ENCODE data around the gene FOXA1.

FOXA1 gene

DNA sequence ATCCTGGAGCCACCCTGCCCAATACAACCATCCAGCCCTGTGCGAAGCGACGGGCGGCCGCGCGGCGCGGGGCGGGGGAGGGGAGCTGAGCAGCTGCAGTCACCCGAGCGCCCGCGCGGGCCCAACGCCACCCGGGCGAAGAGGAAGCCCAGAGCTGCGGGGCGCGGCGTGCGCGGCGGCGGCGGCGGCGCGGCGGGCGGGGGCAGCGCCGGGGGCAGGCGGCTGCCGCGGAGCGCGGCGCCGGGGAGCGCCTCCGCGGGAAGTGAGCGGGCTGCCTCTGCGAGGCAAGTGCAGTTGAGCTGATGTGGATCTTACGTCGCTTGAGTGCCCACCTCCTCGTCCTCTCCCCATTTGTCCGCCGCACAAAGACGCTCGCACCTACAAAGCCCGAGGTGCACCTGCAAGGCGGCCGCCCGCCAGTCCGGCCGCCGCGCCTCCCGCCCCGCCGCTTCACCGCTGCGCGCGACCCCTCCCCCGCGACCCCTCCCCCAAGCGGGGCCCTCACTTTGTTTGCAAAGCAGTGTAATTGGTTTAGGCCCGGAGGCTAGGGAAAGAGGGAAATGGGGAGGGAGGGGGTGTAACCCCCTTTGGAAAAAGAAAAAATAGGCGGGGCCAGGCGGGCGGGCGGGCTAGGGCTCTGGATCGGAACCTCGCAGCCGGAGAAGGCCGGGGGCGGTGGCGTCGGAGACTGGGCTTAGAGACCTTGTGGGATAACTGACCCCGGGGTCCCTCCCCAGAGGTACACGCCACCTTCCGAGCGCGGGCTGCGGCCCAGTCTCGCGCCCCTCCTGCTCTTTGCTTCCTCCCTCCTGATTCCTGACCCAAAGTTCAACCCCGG lies at the start of gene FOXA1, which contains the start of gene TTC6:
Gene FOXA1 (minus strand): TSS at position 279 of the 838 bp plus-strand sequence. CDS start 277 bp downstream, at position 2.
Gene TTC6 (plus strand): TSS at position 659 of the 838 bp plus-strand sequence. CDS start 26,436 bp downstream, outside the sequence.
- no peak for DNase-seq (ENCODE audit: low spot score in 2 of 2)
- peaks cover 5% of the 10 kb centered on the region for H3K36me3 Mint-ChIP-seq
- peaks cover 9% of the 10 kb centered on the region for H3K9me3 Mint-ChIP-seq
- peak within 1 kb of the TSS; percentile 48 for H3K4me3 Mint-ChIP-seq
- ATAC-seq = no peak
- peaks cover 15% of the 10 kb centered on the region for H3K4me1 Mint-ChIP-seq
- peak within 1 kb of the TSS; percentile 36 for H3K27ac Mint-ChIP-seq

GRCh38 chr14:37643701-37644100 lies 48.7 kb upstream of the FOXA1 start:
- Mint-ChIP-seq H3K9me3 (peaks cover 5% of the 10 kb centered on the region), H3K27ac (no peak overlapping the region), H3K36me3 (no peaks in the 10 kb centered on the region), H3K4me1 (no peaks in the 10 kb centered on the region), H3K4me3 (no peak overlapping the region)
- DNase-seq (ENCODE audit: low spot score in 2 of 2) (no peak), ATAC-seq (no peak)

GRCh38 chr14:37642125-37642524 lies 47.1 kb upstream of the FOXA1 start:
- H3K27ac Mint-ChIP-seq = no peak overlapping the region
- no peaks in the 10 kb centered on the region for H3K4me1 Mint-ChIP-seq

DNA sequence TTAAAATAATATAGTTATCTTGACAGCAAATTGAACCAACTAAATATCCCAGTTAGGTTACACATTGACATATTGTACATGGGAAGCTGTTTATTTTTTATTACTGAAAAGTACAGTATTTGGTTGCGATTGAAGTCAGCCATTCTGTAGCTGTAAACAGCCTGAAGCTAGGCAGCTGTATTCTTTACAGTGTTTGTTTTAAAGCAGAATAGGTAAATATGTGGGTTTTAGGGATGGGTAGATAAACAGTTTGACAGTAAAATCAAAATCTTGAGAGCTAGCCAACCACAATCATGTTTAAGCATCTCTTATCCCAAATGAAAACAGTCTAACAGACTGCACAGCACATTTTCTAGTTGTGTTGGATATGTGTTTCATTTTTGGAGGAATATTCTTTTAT lies 46.1 kb upstream of the FOXA1 start:
- no peaks in the 10 kb centered on the region for H3K4me1 Mint-ChIP-seq
- no peak overlapping the region for H3K4me3 Mint-ChIP-seq
- ATAC-seq = no peak
- no peak overlapping the region for H3K27ac Mint-ChIP-seq
- DNase-seq (ENCODE audit: low spot score in 2 of 2) = no peak
- no peaks in the 10 kb centered on the region for H3K36me3 Mint-ChIP-seq
- peaks cover 7% of the 10 kb centered on the region for H3K9me3 Mint-ChIP-seq

More at GRCh38 chr14:37642125-37642524, 47.1 kb upstream of the FOXA1 start:
- no peak for DNase-seq (ENCODE audit: low spot score in 2 of 2)
- Mint-ChIP-seq H3K4me3 (no peak overlapping the region), H3K36me3 (no peaks in the 10 kb centered on the region), H3K9me3 (peaks cover 5% of the 10 kb centered on the region)
- ATAC-seq = no peak

DNA sequence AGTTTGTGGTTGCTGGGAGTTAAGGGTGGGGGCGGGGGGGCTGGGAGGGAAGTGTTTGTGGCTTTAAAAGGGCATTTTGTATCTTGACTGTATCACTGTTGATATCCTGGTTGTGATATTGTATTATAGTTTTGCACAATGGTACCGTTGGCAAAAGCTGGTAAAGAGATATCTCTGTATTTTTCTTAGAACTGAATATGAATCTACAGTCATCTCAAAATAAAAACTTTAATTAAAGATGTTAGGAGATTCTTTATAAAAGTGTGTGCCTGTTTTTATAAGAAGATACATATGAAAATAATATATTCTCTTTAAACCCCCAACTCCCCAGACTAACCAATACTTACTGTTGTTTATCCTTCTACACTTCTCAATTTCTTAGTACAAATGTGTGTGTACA lies 43.5 kb upstream of the FOXA1 start:
- Mint-ChIP-seq H3K4me1 (no peaks in the 10 kb centered on the region), H3K36me3 (no peaks in the 10 kb centered on the region), H3K9me3 (peaks cover 12% of the 10 kb centered on the region), H3K4me3 (no peak overlapping the region), H3K27ac (no peak overlapping the region)
- no peak for ATAC-seq
- DNase-seq (ENCODE audit: low spot score in 2 of 2) = no peak

- DNase-seq (ENCODE audit: low spot score in 2 of 2) (no peak), ATAC-seq (no peak)
- H3K9me3 Mint-ChIP-seq = peaks cover 12% of the 10 kb centered on the region
- no peaks in the 10 kb centered on the region for H3K36me3 Mint-ChIP-seq
- H3K4me1 Mint-ChIP-seq = no peaks in the 10 kb centered on the region
- no peak overlapping the region for H3K27ac Mint-ChIP-seq
- H3K4me3 Mint-ChIP-seq = no peak overlapping the region
These were observed 42.3 kb upstream of the FOXA1 start for GRCh38 chr14:37637341-37637740.

DNA sequence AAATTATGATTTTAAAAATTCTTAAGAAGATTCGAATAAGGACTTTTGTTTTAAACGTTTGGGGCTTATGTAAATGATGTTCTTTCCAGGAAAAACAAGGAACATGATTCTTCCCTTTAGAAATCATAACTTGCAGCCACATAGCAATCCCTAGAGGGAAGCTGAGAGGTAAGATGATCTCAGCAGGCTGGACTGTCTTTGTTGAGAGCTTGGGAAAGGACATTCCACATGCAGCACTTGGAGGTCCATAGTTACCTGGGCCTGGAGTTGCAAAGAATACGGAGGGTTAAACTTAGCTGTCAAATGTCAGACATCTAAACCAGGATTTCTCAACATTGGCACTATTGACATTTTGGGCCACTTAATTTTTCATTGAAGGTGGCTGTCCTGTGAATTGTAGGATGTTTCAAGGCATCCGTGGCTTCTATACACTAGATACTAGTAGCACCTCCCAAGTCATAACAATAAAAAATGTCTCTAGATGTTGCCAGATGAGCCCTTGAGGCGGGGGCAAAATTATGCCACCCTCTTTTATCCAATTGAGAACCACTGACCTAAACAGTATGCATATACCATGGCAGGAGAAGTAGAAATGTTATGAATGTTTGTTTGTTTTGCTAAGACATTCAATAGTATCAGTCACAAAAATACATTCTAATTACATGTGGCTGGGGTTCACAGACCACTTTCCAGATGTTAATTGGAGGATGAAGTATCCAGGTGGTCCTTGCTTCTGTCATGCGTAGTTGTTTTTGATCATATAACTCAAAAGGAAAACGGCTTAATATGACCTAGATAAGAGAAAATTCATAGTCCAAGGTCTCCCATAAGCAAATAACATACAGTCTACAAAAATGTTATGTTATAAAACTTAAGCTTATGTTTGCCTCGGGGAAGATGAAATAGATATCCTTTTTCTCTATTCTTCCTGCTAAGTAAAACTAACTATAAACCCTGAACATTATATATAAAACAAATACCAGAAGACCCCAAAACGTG lies 30.8 kb upstream of the FOXA1 start:
- Mint-ChIP-seq H3K36me3 (no peaks in the 10 kb centered on the region), H3K4me1 (no peaks in the 10 kb centered on the region), H3K9me3 (peaks cover 8% of the 10 kb centered on the region), H3K27ac (no peak overlapping the region), H3K4me3 (no peak overlapping the region)
- DNase-seq (ENCODE audit: low spot score in 2 of 2) (no peak), ATAC-seq (no peak)

GRCh38 chr14:37623971-37624370 lies 28.9 kb upstream of the FOXA1 start:
- ATAC-seq (no peak), DNase-seq (ENCODE audit: low spot score in 2 of 2) (no peak)
- H3K4me1 Mint-ChIP-seq = no peaks in the 10 kb centered on the region
- H3K36me3 Mint-ChIP-seq = no peaks in the 10 kb centered on the region
- no peak overlapping the region for H3K4me3 Mint-ChIP-seq
- no peak overlapping the region for H3K27ac Mint-ChIP-seq
- peaks cover 5% of the 10 kb centered on the region for H3K9me3 Mint-ChIP-seq

GRCh38 chr14:37623426-37623951 lies 28.4 kb upstream of the FOXA1 start:
- Mint-ChIP-seq H3K4me3 (no peak overlapping the region), H3K27ac (no peak overlapping the region), H3K9me3 (peaks cover 5% of the 10 kb centered on the region), H3K4me1 (no peaks in the 10 kb centered on the region), H3K36me3 (no peaks in the 10 kb centered on the region)
- ATAC-seq = no peak
- no peak for DNase-seq (ENCODE audit: low spot score in 2 of 2)

DNA sequence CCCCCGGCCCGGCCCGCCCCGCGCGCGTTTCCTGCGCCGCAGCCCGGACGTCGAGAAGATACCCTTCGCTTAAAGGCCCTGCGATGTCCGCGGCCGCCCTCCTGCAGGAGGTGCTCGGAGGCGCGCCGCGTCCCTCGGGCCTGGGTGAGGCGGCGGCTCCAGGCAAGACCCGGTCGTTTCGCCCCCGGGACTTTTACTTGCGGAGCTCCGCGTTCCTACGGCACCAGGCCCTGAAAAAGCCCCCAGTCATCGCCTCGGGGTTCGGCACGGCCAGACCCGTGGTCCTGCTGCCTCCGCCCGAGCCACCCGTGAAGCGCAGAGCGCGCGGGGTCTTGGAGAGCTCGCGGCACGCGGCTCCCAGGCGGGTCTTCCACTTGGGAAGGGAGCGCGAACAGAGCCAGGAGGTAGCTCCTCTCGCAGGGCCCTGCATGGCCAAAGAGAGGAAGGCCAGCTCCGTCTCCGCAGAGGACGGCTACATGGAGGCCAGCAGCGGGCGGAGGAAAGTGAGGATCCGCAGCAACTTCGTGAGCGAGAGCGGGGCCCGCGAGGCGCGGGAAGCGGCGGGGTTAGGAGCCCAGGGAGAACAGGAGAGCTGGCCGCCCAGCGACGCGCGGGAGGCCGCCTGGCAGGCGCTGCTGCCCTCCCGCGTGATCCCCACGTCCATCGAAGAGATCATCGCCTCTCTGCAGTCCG lies 27.3 kb upstream of the FOXA1 start:
- Mint-ChIP-seq H3K9me3 (peaks cover 5% of the 10 kb centered on the region), H3K36me3 (no peaks in the 10 kb centered on the region), H3K27ac (no peak overlapping the region), H3K4me1 (no peaks in the 10 kb centered on the region), H3K4me3 (no peak overlapping the region)
- DNase-seq (ENCODE audit: low spot score in 2 of 2) (no peak), ATAC-seq (no peak)

GRCh38 chr14:37620856-37621255 lies 25.8 kb upstream of the FOXA1 start:
- no peak overlapping the region for H3K4me3 Mint-ChIP-seq
- no peaks in the 10 kb centered on the region for H3K36me3 Mint-ChIP-seq
- H3K4me1 Mint-ChIP-seq = no peaks in the 10 kb centered on the region
- DNase-seq (ENCODE audit: low spot score in 2 of 2) = no peak
- H3K9me3 Mint-ChIP-seq = peaks cover 9% of the 10 kb centered on the region
- no peak for ATAC-seq
- H3K27ac Mint-ChIP-seq = no peak overlapping the region

DNA sequence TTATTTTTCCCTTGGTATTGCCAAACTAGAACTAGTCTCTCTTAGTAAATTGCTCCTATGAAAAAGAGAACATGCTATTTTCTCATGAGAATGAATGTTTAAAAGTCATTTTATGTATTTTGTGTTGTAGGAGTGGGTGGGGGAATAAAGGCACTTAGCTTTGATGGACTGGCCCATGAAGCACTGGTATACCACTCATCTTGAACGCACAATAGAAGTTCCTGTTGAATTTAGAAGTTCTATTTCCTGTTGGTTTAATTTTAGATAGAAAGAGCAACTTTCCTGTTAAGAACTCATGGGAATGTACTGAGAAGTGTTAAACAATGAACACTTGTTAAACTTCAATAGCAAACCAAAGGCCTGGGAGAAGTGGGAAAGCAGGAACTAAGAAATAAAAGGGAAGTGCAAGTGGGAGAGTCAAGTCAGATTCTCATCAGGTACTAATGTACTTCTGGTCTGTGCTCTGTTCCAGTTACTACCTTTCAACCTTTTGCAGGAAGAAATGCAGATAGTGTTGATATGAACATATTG lies 23.5 kb upstream of the FOXA1 start:
- H3K9me3 Mint-ChIP-seq = peaks cover 15% of the 10 kb centered on the region
- no peaks in the 10 kb centered on the region for H3K36me3 Mint-ChIP-seq
- DNase-seq (ENCODE audit: low spot score in 2 of 2) (no peak), ATAC-seq (no peak)
- no peaks in the 10 kb centered on the region for H3K4me1 Mint-ChIP-seq
- no peak overlapping the region for H3K4me3 Mint-ChIP-seq
- H3K27ac Mint-ChIP-seq = no peak overlapping the region

- DNase-seq (ENCODE audit: low spot score in 2 of 2) (no peak), ATAC-seq (no peak)
- Mint-ChIP-seq H3K36me3 (no peaks in the 10 kb centered on the region), H3K4me3 (no peak overlapping the region), H3K4me1 (no peaks in the 10 kb centered on the region), H3K9me3 (peaks cover 16% of the 10 kb centered on the region), H3K27ac (no peak overlapping the region)
These were observed 22.9 kb upstream of the FOXA1 start for GRCh38 chr14:37617864-37618365.

DNA sequence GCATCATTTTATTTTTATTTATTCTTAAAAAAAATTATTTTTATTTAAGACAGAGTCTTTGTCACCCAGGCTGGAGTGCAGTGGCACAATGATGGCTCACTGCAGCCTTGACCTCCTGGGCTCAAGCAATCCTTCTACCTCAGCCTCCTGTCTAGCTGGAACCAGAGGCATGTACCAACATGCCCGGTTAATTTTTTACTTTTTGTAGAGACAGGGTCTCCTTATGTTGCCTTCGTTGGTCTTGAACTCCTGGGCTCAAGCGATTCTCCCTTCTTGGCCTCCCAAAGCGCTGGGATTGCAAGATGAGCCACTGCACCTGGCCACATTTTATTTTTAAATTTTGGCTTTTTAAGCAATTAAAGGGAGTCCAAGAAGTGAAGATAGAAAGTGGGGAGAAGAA lies 21.8 kb upstream of the FOXA1 start:
- no peak overlapping the region for H3K4me3 Mint-ChIP-seq
- H3K9me3 Mint-ChIP-seq = peaks cover 16% of the 10 kb centered on the region
- H3K27ac Mint-ChIP-seq = no peak overlapping the region
- no peaks in the 10 kb centered on the region for H3K36me3 Mint-ChIP-seq
- no peak for DNase-seq (ENCODE audit: low spot score in 2 of 2)
- ATAC-seq = no peak
- no peaks in the 10 kb centered on the region for H3K4me1 Mint-ChIP-seq

Data from stimulated activated effector memory CD8-positive, alpha-beta T cell treated with anti-CD3 and anti-CD28 coated beads, Interleukin-12 subunit alpha, Interleukin-12 subunit beta, amount 100 ng/mL, for 72 hours (primary cell).